GM23248 (cell line): ENCODE measurements around the gene ALDH8A1. TPM values are rescaled to one million over a fixed set of nuclear protein-coding genes. Genes with fewer than 3 reads are reported as not detected.

Source experiments
- DNase-seq: peaks from one replicate; pipeline ENCODE4 v3.0.0-alpha.2; 2015
- H2AFZ ChIP-seq: fragments of 200-600 bp; sonication (generic); 2 replicates; pipeline ENCODE4 v1.6.1; 2016; ENCODE audit warnings: antibody characterized with exemption
- H3F3A ChIP-seq: fragments of 200-600 bp; sonication (generic); 2 replicates; pipeline ENCODE4 v1.6.1; 2016; ENCODE audit warnings: mild to moderate bottlenecking, antibody characterized with exemption, mixed run types; ENCODE audit not compliant: insufficient read depth
- H3K27ac ChIP-seq: fragments of 200-600 bp; sonication (generic); 2 replicates; pipeline ENCODE4 v1.5.1; 2016; ENCODE audit warnings: mild to moderate bottlenecking
- H3K27me3 ChIP-seq: fragments of 200-600 bp; sonication (generic); replicated peaks from 2 replicates; pipeline ENCODE4 v1.6.1; 2016; ENCODE audit warnings: mild to moderate bottlenecking; ENCODE audit not compliant: insufficient read depth
- H3K36me3 ChIP-seq: fragments of 200-600 bp; sonication (generic); 2 replicates; pipeline ENCODE4 v1.6.1; 2016; ENCODE audit warnings: low read depth, mild to moderate bottlenecking
- H3K4me1 ChIP-seq: fragments of 200-600 bp; sonication (generic); 2 replicates; pipeline ENCODE4 v1.6.1; 2016; ENCODE audit warnings: mild to moderate bottlenecking; ENCODE audit not compliant: insufficient read depth
- H3K4me2 ChIP-seq: fragments of 200-600 bp; sonication (generic); one replicate; pipeline ENCODE4 v1.6.1; 2016; ENCODE audit warnings: mild to moderate bottlenecking; ENCODE audit not compliant: unreplicated experiment
- H3K4me3 ChIP-seq: fragments of 200-600 bp; sonication (generic); 2 replicates; pipeline ENCODE4 v1.5.1; 2016; ENCODE audit warnings: mild to moderate bottlenecking
- H3K79me2 ChIP-seq: fragments of 200-600 bp; sonication (generic); 2 replicates; pipeline ENCODE4 v1.6.1; 2016; ENCODE audit warnings: mild to moderate bottlenecking; ENCODE audit not compliant: insufficient read depth
- H3K9ac ChIP-seq: fragments of 200-600 bp; sonication (generic); 2 replicates; pipeline ENCODE4 v1.6.1; 2016; ENCODE audit warnings: mild to moderate bottlenecking
- H3K9me2 ChIP-seq: fragments of 200-600 bp; sonication (generic); 2 replicates; pipeline ENCODE4 v1.6.1; 2016; ENCODE audit warnings: mixed run types, mild to moderate bottlenecking, moderate library complexity; ENCODE audit not compliant: insufficient read depth
- H3K9me3 ChIP-seq: fragments of 200-600 bp; sonication (generic); one replicate; pipeline ENCODE4 v1.6.1; 2017; ENCODE audit warnings: low read depth
- H4K20me1 ChIP-seq: fragments of 200-600 bp; sonication (generic); 2 replicates; pipeline ENCODE4 v1.6.0; 2016; ENCODE audit not compliant: insufficient read depth
- EZH2 ChIP-seq: fragments of 200-600 bp; sonication (generic); IDR thresholded peaks from 2 replicates; pipeline ENCODE4 v1.6.1; 2018; ENCODE audit warnings: antibody characterized with exemption, mild to moderate bottlenecking; ENCODE audit not compliant: insufficient read depth, poor library complexity, severe bottlenecking
- EZH2phosphoT487 ChIP-seq: fragments of 200-600 bp; sonication (generic); IDR thresholded peaks from 2 replicates; pipeline ENCODE4 v1.6.1; 2018; ENCODE audit warnings: antibody characterized with exemption, moderate library complexity, mild to moderate bottlenecking, low read depth; ENCODE audit not compliant: insufficient read depth
- WGBS, 2 experiments: methylation state at CpG; one replicate each; pipeline ENCODE4 v1.1.6; 2015 to 2017; ENCODE audit warnings: low lambda C conversion rate in 2 of 2, low coverage in 1 of 2; ENCODE audit errors: missing lambda C conversion rate in 2 of 2; 5-methylcytosine and 5-hydroxymethylcytosine counted together
- in situ Hi-C: fragments of 300-500 bp; cut with MboI; formaldehyde crosslinking; loops from 2 replicates; pipeline ENCODE4 v1.15.0; 2020
- polyA plus RNA-seq: library from polyadenylated mRNA; unstranded; fragments of >200 nt; fragmentation: Nextera tagmentation; extraction: Ambion mirVana; gene quantifications from 2 replicates; pipeline ENCODE4 v1.2.1, GENCODE V29; 2016
- total RNA-seq: library from RNA; depleted of rRNA; stranded (reverse); fragments of >200 nt; shearing (Covaris generic); gene quantifications from 2 replicates; pipeline ENCODE4 v1.2.3, GENCODE V29; 2014

Gene ALDH8A1
- total and polyA plus RNA-seq, 2 experiments from 2014 or later, result not detected

DNA sequence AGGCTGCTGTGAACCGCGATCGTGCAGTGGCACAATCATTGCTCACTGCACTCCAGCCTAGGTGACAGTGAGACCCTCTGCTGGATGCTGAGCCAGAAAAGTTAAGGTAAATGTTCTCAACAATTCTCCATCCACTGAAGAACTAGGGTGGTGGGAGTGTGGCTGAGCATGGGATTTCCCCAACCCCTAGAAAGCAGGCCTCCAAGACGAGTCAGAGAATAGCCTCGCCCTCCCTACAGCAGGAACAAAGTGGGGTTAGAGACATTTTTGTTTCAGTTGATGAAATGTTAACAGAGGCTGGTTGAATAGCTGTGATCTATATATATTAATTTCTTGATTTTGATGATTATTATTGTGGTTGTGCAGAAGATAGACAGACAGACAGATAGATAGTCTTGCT lies 6.1 kb upstream of the ALDH8A1 start:
- DNase-seq, result no peak
- H3K36me3 ChIP-seq, result peaks cover 24% of the 10 kb centered on the region
- no peaks in the 10 kb centered on the region for H3K79me2 ChIP-seq
- no peak overlapping the region for H3K9ac ChIP-seq
- H3K9me2 ChIP-seq, result no peaks in the 10 kb centered on the region
- no peaks in the 10 kb centered on the region for H3K27me3 ChIP-seq
- H3K4me3 ChIP-seq, result no peak overlapping the region
- no peak overlapping the region for H2AFZ ChIP-seq
- no peak overlapping the region for H3K27ac ChIP-seq
- H3F3A ChIP-seq, result no peaks in the 10 kb centered on the region
- no peak for TF ChIP-seq EZH2
- TF ChIP-seq EZH2phosphoT487, result no peak
- H3K4me2 ChIP-seq, result no peak overlapping the region
- in situ Hi-C loops, result no loop called here
- no peaks in the 10 kb centered on the region for H4K20me1 ChIP-seq
- H3K4me1 ChIP-seq, result no peaks in the 10 kb centered on the region
- 95 to 99% methylated on average over 5 of the region's 5 CpGs for WGBS, 2 experiments
- no peaks in the 10 kb centered on the region for H3K9me3 ChIP-seq

- 93 to 96% methylated on average over 4 of the region's 4 CpGs for WGBS, 2 experiments
- Histone ChIP-seq H3K9ac (no peak overlapping the region), H3K9me3 (no peaks in the 10 kb centered on the region), H3K4me1 (no peaks in the 10 kb centered on the region), H4K20me1 (no peaks in the 10 kb centered on the region), H3K4me2 (no peak overlapping the region), H3K4me3 (no peak overlapping the region), H3K27me3 (no peaks in the 10 kb centered on the region), H3F3A (no peaks in the 10 kb centered on the region), H3K9me2 (no peaks in the 10 kb centered on the region), H3K27ac (no peak overlapping the region), H2AFZ (no peak overlapping the region), H3K36me3 (peaks cover 10% of the 10 kb centered on the region; the same call in 1 of the 2 replicates), H3K79me2 (no peaks in the 10 kb centered on the region)
- no peak for DNase-seq
- no peak for TF ChIP-seq EZH2
- in situ Hi-C loops, result no loop called here
Observed at GRCh38 chr6:134954272-134955000, 4.5 kb upstream of the ALDH8A1 start.

DNA sequence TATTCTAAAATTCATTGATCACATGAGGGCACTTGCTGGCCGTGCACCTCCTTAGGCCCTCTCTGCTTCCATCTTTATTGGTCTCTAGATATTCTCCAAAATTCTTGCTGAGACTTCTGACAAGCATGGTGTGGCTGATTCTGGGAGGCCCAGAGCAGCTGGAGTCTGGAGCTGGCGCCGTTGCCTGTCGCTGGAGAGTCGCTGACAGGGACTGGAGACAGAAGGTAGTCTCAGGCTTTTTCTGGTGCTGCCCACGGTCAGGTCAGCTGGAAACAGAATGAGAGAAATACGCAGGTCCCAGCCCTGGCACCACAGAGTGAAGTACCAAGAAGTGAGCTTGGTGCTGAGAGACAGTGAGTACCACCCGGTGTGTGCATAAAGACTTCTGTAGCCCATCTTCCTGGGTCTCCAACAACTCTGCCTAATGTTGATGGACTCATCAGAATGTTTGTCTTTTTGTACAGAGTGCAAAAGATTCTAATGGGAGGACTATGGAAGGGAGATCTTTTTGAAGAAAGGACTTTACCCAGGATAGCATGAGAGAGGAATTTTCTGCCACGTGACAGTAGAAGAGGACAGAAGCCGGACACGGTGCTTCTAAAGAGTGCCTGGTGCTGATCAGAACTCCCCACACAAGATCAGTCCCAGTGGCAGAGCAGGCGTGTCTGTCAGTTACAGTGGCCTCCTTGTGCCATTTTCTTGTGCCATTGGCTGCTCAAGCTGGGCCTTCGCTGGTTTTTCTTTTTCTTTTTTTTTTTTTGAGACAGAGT lies 1.8 kb upstream of the ALDH8A1 start:
- no peak overlapping the region for H3K4me2 ChIP-seq
- H2AFZ ChIP-seq, result no peak overlapping the region
- no peak for TF ChIP-seq EZH2
- no peak for TF ChIP-seq EZH2phosphoT487
- H3K4me3 ChIP-seq, result no peak overlapping the region
- H3F3A ChIP-seq, result no peaks in the 10 kb centered on the region
- no peak overlapping the region for H3K9ac ChIP-seq
- WGBS, 2 experiments, result 88 to 93% methylated on average over 13 of the region's 13 CpGs
- no peaks in the 10 kb centered on the region for H3K9me3 ChIP-seq
- no peaks in the 10 kb centered on the region for H3K9me2 ChIP-seq
- no peaks in the 10 kb centered on the region for H3K79me2 ChIP-seq
- H3K4me1 ChIP-seq, result no peaks in the 10 kb centered on the region
- no peaks in the 10 kb centered on the region for H3K36me3 ChIP-seq
- in situ Hi-C loops, result no loop called here
- no peak for DNase-seq
- H3K27ac ChIP-seq, result no peak overlapping the region
- no peaks in the 10 kb centered on the region for H3K27me3 ChIP-seq
- no peaks in the 10 kb centered on the region for H4K20me1 ChIP-seq

GRCh38 chr6:134950482-134950881 lies 581 bp upstream of the ALDH8A1 start:
- WGBS, 2 experiments, result 10 to 20% methylated on average over 2 of the region's 2 CpGs
- H3F3A ChIP-seq, result no peaks in the 10 kb centered on the region
- no peaks in the 10 kb centered on the region for H3K9me2 ChIP-seq
- DNase-seq, result no peak
- no peak overlapping the region for H3K9ac ChIP-seq
- no peaks in the 10 kb centered on the region for H3K4me1 ChIP-seq
- H2AFZ ChIP-seq, result no peak overlapping the region
- H3K4me2 ChIP-seq, result no peak overlapping the region
- TF ChIP-seq EZH2, result no peak
- TF ChIP-seq EZH2phosphoT487, result no peak
- in situ Hi-C loops, result no loop called here
- no peak overlapping the region for H3K4me3 ChIP-seq
- H3K27me3 ChIP-seq, result no peaks in the 10 kb centered on the region
- no peaks in the 10 kb centered on the region for H3K9me3 ChIP-seq
- H3K79me2 ChIP-seq, result no peaks in the 10 kb centered on the region
- H3K36me3 ChIP-seq, result no peaks in the 10 kb centered on the region
- H4K20me1 ChIP-seq, result no peaks in the 10 kb centered on the region
- no peak overlapping the region for H3K27ac ChIP-seq
